A673 (cell line): ENCODE data around the gene CDH23. TPM values are rescaled to one million over a fixed set of nuclear protein-coding genes. Genes with fewer than 3 reads are reported as not detected.

Source experiments
- BruUV-seq: library from RNA; stranded (reverse); fragments of 400-500 nt; replicated peaks from 2 replicates; lab custom pipeline; 2021; lab: Mats Ljungman, UMichigan
- CTCF ChIA-PET: fragments of 300-600 bp; sonication (Branson Sonifier 250); formaldehyde crosslinking; loops from one replicate; lab custom pipeline; 2022; ENCODE audit warnings: antibody characterized with exemption; lab: Charles Lee
- POLR2A ChIA-PET: fragments of 300-600 bp; sonication (Branson Sonifier 250); formaldehyde crosslinking; loops from one replicate; lab custom pipeline; 2022; ENCODE audit warnings: antibody characterized with exemption; ENCODE audit not compliant: low non-redundant PET; lab: Charles Lee
- DNase-seq: peaks from one replicate; pipeline ENCODE4 v3.0.0-alpha.2; 2015; ENCODE audit warnings: low spot score
- H3K27ac ChIP-seq: fragments of 200-600 bp; sonication (generic); 2 replicates; pipeline ENCODE4 v1.5.1; 2016; ENCODE audit warnings: mixed run types, low read depth, mild to moderate bottlenecking, mixed read lengths, antibody characterized with exemption, low read length; ENCODE audit not compliant: poor library complexity, severe bottlenecking
- H3K27me3 ChIP-seq: fragments of 200-600 bp; sonication (generic); replicated peaks from 2 replicates; pipeline ENCODE4 v1.6.1; 2017; ENCODE audit warnings: mixed run types, low read depth, mild to moderate bottlenecking, mixed read lengths, antibody characterized with exemption, low read length; ENCODE audit not compliant: insufficient read depth, poor library complexity
- H3K36me3 ChIP-seq: fragments of 200-600 bp; sonication (generic); 2 replicates; pipeline ENCODE4 v1.6.1; 2016; ENCODE audit warnings: mixed run types, mild to moderate bottlenecking, mixed read lengths, antibody characterized with exemption, low read length; ENCODE audit not compliant: insufficient read depth, poor library complexity, severe bottlenecking
- H3K4me1 ChIP-seq: fragments of 200-600 bp; sonication (generic); 2 replicates; pipeline ENCODE4 v1.6.1; 2017; ENCODE audit warnings: mixed run types, mild to moderate bottlenecking, mixed read lengths, antibody characterized with exemption, low read length; ENCODE audit not compliant: insufficient read depth, poor library complexity, severe bottlenecking
- H3K4me3 ChIP-seq: fragments of 200-600 bp; sonication (generic); 2 replicates; pipeline ENCODE4 v1.5.1; 2016; ENCODE audit warnings: low read depth, mixed run types, mild to moderate bottlenecking, mixed read lengths, low read length; ENCODE audit not compliant: poor library complexity, severe bottlenecking
- H3K9me3 ChIP-seq: fragments of 200-600 bp; sonication (generic); 2 replicates; pipeline ENCODE4 v1.6.1; 2016; ENCODE audit warnings: mixed run types, low read depth, mild to moderate bottlenecking, mixed read lengths, antibody characterized with exemption, low read length; ENCODE audit not compliant: poor library complexity, severe bottlenecking
- EZH2 ChIP-seq: fragments of 200-600 bp; sonication (generic); IDR thresholded peaks from 2 replicates; pipeline ENCODE4 v1.6.1; 2017; ENCODE audit warnings: borderline replicate concordance, low read depth, mild to moderate bottlenecking, mixed read lengths, antibody characterized with exemption, low read length; ENCODE audit not compliant: poor library complexity, severe bottlenecking
- intact Hi-C: fragments of 100-400 bp; cut with micrococcal nuclease; formaldehyde crosslinking; loops from one replicate; pipeline ENCODE4 v1.10.0; 2022; ENCODE audit not compliant: unreplicated experiment
- total RNA-seq: library from RNA; stranded (reverse); gene quantifications from 2 replicates; pipeline ENCODE4 v1.2.3, GENCODE V29; 2021
- TF ChIP-seq, protein P1 (sequence below): fragments of 300-800, 200-600 bp; sonication (generic); conservative IDR thresholded peaks from 2 replicates; pipeline ENCODE4 v1.5.1; 2017; ENCODE audit warnings: low read depth, mild to moderate bottlenecking, antibody characterized with exemption, low read length, moderate library complexity, mixed read lengths

CDH23 gene
- total RNA-seq, 1 experiment from 2014 or later = 49.7 TPM

DNA sequence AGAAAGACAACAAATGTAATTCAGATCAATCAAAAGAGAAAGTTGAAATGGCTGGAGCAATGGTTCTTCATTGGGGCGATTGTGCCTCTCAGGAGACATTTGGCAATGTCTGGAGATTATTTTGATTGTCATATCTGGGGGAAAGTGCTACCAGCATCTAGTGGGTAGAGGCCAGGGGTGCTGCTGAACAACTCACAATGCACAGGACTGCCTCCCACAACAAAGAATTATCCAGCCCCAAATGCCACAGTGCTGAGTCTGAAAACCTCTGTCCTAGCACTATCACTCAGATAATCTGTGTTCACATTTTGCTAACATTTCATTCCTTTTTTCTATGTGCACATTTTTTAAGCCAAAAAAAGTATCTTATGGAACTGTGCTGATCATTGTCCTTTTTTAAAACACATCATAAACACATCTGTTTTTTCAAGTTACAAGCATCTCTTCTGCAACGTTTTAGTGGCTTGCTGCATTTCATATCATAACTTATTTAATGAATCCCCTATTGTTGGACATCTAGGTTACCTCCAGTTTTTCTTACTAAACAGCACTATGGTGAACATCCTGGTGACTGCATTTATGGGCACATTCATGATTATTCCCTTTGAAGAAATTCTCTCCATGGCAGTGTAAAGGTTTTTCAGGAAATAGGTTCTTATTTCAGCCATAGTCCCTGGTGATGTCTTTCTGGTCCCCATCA lies 208.7 kb downstream of the CDH23 start:
- no peaks in the 10 kb centered on the region for H3K9me3 ChIP-seq
- no peaks in the 10 kb centered on the region for H3K36me3 ChIP-seq
- intact Hi-C loops = loop anchor here (10.0 kb wide), 1 partner anchor 291 kb away; the partner anchor contains the start of gene SLC29A3
- peaks cover 9% of the 10 kb centered on the region for H3K4me1 ChIP-seq
- ChIA-PET POLR2A (no interaction called here), CTCF (no interaction called here)
- H3K27me3 ChIP-seq = no peaks in the 10 kb centered on the region
- no TSS peak for BruUV-seq
- DNase-seq = no peak
- no peak for TF ChIP-seq EZH2
- TF ChIP-seq, protein P1, sequence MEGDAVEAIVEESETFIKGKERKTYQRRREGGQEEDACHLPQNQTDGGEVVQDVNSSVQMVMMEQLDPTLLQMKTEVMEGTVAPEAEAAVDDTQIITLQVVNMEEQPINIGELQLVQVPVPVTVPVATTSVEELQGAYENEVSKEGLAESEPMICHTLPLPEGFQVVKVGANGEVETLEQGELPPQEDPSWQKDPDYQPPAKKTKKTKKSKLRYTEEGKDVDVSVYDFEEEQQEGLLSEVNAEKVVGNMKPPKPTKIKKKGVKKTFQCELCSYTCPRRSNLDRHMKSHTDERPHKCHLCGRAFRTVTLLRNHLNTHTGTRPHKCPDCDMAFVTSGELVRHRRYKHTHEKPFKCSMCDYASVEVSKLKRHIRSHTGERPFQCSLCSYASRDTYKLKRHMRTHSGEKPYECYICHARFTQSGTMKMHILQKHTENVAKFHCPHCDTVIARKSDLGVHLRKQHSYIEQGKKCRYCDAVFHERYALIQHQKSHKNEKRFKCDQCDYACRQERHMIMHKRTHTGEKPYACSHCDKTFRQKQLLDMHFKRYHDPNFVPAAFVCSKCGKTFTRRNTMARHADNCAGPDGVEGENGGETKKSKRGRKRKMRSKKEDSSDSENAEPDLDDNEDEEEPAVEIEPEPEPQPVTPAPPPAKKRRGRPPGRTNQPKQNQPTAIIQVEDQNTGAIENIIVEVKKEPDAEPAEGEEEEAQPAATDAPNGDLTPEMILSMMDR = no peak
- no peak overlapping the region for H3K4me3 ChIP-seq
- H3K27ac ChIP-seq = no peak overlapping the region

DNA sequence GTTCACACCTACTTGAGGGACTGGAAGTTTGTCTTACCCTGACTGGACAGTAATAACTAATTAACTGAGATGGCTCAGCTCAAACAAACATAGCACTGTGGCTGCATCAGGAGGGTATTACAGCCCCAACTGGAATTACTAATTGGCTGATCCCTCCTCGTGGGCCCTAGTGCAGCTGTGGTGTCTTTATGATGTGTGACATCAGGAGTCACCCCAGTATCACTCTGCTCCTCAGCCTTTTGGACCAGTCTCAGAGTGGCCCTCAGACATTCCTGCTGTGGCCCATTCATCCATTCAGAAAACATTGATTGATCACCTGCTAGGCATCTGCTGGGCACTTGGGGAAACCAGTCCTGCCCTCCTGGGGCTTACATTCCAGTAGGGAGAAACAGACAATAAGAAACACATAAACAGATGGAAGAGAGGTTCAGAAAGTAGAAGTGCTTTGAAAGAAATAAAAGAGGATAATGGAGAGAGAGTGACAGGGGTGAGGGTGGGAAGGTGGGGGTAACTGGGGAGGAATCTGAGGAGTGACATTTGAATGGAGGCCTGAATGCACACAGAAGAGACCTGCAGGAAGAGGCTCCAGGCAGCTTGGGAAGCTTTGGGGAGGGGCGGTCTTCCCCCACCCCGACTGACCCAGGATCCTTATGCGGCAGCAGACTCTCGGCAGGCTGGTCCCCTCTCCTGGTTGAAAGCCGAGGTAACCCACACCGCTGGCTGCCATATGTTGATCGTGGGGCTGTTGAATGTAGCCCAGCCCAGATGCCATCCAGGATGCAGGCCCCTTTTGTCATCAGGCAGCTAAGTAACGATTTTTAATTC lies 209.7 kb downstream of the CDH23 start:
- ChIA-PET CTCF (no interaction called here), POLR2A (no interaction called here)
- peaks cover 9% of the 10 kb centered on the region for H3K4me1 ChIP-seq
- H3K4me3 ChIP-seq = no peak overlapping the region
- H3K27ac ChIP-seq = no peak overlapping the region
- intact Hi-C loops = loop anchor here (10.0 kb wide), 1 partner anchor 292 kb away; the partner anchor contains the start of gene SLC29A3
- BruUV-seq = no TSS peak
- H3K27me3 ChIP-seq = no peaks in the 10 kb centered on the region
- DNase-seq = no peak
- TF ChIP-seq EZH2 = no peak
- no peaks in the 10 kb centered on the region for H3K9me3 ChIP-seq
- H3K36me3 ChIP-seq = no peaks in the 10 kb centered on the region

DNA sequence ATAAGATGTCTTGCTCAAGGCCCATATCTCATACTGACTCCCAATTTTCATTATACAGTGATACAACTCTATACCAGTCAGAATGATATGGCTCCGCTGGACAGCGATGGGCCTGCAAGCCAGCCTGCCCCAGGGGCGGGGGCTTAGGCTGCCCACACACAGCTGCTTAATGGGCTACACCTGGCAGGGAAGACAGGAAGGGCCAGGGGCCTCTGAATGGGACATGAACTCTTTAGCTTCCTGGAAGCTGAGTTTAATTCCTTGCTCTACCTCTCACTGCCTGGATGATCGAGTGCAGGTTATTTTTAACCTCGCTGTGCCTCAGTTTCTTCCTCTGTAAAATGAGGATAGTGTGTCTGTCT lies 210.3 kb downstream of the CDH23 start:
- Histone ChIP-seq H3K9me3 (no peaks in the 10 kb centered on the region), H3K27ac (no peak overlapping the region), H3K27me3 (no peaks in the 10 kb centered on the region), H3K4me1 (peaks cover 9% of the 10 kb centered on the region), H3K4me3 (no peak overlapping the region), H3K36me3 (no peaks in the 10 kb centered on the region)
- intact Hi-C loops = loop anchor here (10.0 kb wide), 1 partner anchor 292 kb away; the partner anchor contains the start of gene SLC29A3
- no peak for TF ChIP-seq EZH2
- TF ChIP-seq, protein P1 = no peak
- BruUV-seq = no TSS peak
- POLR2A ChIA-PET = interaction anchor here (0.7 kb wide), 1 partner anchor 28 kb away, joined by 3 read pairs; no protein-coding TSS in a partner anchor
- CTCF ChIA-PET = no interaction called here
- no peak for DNase-seq
